GM06990 (cell line): ENCODE measurements around the gene STXBP1.

Source experiments
- DNase-seq: peaks from one replicate; pipeline ENCODE4 v3.0.0-alpha.2; 2011; ENCODE audit not compliant: insufficient read length; ENCODE audit errors: extremely low read depth
- H3K27me3 ChIP-seq: replicated peaks from 2 replicates; pipeline ENCODE4 v1.6.0; 2011; ENCODE audit warnings: low read length; ENCODE audit not compliant: control insufficient read depth, insufficient read depth
- H3K36me3 ChIP-seq: 2 replicates; pipeline ENCODE4 v1.5.1; 2011; ENCODE audit warnings: low read length; ENCODE audit not compliant: control insufficient read depth, insufficient read depth
- H3K4me3 ChIP-seq: replicated peaks from 2 replicates; pipeline ENCODE4 v1.5.1; 2011; ENCODE audit warnings: low read depth, mild to moderate bottlenecking, control low read depth, low read length
- TF ChIP-seq, protein P1 (sequence below): IDR thresholded peaks from 2 replicates; pipeline ENCODE4 v1.5.1; 2011; ENCODE audit warnings: low read length, control low read depth, mild to moderate bottlenecking, inconsistent platforms; ENCODE audit not compliant: insufficient read depth, poor library complexity, severe bottlenecking

The STXBP1 gene

GRCh38 chr9:127730262-127730661 is 118.2 kb downstream of the STXBP1 start:
- Histone ChIP-seq H3K4me3 (no peak overlapping the region), H3K27me3 (no peaks in the 10 kb centered on the region), H3K36me3 (peaks cover 2% of the 10 kb centered on the region; the same call in 1 of the 2 replicates)
- TF ChIP-seq, protein P1, sequence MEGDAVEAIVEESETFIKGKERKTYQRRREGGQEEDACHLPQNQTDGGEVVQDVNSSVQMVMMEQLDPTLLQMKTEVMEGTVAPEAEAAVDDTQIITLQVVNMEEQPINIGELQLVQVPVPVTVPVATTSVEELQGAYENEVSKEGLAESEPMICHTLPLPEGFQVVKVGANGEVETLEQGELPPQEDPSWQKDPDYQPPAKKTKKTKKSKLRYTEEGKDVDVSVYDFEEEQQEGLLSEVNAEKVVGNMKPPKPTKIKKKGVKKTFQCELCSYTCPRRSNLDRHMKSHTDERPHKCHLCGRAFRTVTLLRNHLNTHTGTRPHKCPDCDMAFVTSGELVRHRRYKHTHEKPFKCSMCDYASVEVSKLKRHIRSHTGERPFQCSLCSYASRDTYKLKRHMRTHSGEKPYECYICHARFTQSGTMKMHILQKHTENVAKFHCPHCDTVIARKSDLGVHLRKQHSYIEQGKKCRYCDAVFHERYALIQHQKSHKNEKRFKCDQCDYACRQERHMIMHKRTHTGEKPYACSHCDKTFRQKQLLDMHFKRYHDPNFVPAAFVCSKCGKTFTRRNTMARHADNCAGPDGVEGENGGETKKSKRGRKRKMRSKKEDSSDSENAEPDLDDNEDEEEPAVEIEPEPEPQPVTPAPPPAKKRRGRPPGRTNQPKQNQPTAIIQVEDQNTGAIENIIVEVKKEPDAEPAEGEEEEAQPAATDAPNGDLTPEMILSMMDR = no peak
- DNase-seq = no peak

DNA sequence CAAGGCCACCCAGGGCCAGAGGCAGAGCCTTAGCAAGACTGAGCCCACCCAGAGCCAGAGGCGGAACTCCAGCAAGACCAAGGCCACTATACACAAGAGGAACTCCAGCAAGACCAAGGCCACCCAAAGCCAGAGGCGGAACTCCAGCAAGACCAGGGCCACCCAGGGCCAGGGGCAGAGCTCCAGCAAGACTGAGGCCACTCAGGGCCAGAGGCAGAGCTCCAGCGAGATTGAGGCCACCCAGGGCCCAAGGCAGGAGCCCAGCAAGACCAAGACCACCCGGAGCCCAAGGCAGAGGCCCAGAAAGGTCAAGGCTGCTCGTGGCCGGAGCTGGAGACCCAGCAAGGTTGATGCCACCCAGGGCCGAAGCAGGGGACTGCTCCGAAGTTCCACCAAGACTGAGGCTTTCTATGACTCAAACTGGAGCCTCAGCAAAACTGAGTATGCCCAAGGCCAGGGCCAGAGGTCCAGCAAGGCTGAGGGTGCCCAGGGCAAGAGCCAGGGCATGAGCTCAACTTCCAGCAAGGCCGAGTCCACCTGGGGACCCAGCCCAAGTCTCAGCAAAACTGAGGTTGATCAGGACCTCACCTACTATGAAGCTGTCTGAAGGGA is 118.8 kb downstream of the STXBP1 start:
- no peak overlapping the region for H3K4me3 ChIP-seq
- H3K27me3 ChIP-seq = no peaks in the 10 kb centered on the region
- peaks cover 2% of the 10 kb centered on the region; the same call in 1 of the 2 replicates for H3K36me3 ChIP-seq
- TF ChIP-seq, protein P1 = no peak
- DNase-seq = no peak

- no peaks in the 10 kb centered on the region for H3K27me3 ChIP-seq
- H3K4me3 ChIP-seq = no peak overlapping the region
- TF ChIP-seq, protein P1 = no peak
- no peak for DNase-seq
- H3K36me3 ChIP-seq = peaks cover 2% of the 10 kb centered on the region; the same call in 1 of the 2 replicates
Observed at GRCh38 chr9:127731938-127732337, 119.9 kb downstream of the STXBP1 start.

GRCh38 chr9:127732444-127732843 is 120.4 kb downstream of the STXBP1 start:
- no peak overlapping the region for H3K4me3 ChIP-seq
- no peaks in the 10 kb centered on the region for H3K27me3 ChIP-seq
- DNase-seq = no peak
- TF ChIP-seq, protein P1 = no peak
- H3K36me3 ChIP-seq = peaks cover 2% of the 10 kb centered on the region; the same call in 1 of the 2 replicates

- peaks cover 5% of the 10 kb centered on the region for H3K36me3 ChIP-seq
- no peak overlapping the region for H3K4me3 ChIP-seq
- TF ChIP-seq, protein P1 = no peak
Observed at GRCh38 chr9:127733614-127734013, 121.5 kb downstream of the STXBP1 start.

More at GRCh38 chr9:127733614-127734013, 121.5 kb downstream of the STXBP1 start:
- H3K27me3 ChIP-seq = no peaks in the 10 kb centered on the region
- DNase-seq = no peak
